Measurements from ENCODE around the gene CCDC149.

GRCh38 chr4:24858550-24858949 lies 54.3 kb downstream of the CCDC149 start:
- TF ChIP-seq POLR2AphosphoS5 (IDR thresholded peaks at IDR 0.05; ENCODE audit: low read depth, low read length) (no peak), REST (IDR thresholded peaks at IDR 0.05; ENCODE audit: insufficient read depth in 1 of 2, low read depth in 2 of 2, low read length in 2 of 2) (no peak), SIN3A (IDR thresholded peaks at IDR 0.05; ENCODE audit: borderline replicate concordance, insufficient read depth, low read length) (no peak), TAF1 (IDR thresholded peaks at IDR 0.05; ENCODE audit: borderline replicate concordance, insufficient read depth, low read length) (no peak)
